K562 (cell line): ENCODE data around the gene FAM83G. TPM values are rescaled to one million over a fixed set of nuclear protein-coding genes. Genes with fewer than 3 reads are reported as not detected.

Experiments used
- ATAC-seq: fragments of 200-7000 bp; cut with Tn5 transposase; 3 replicates; pipeline ENCODE4 v1.9.1; 2020; ENCODE audit warnings: moderate library complexity
- BruUV-seq: library from RNA; stranded (reverse); fragments of 400-500 nt; replicated peaks from 2 replicates; lab custom pipeline; 2021; lab: Mats Ljungman, UMichigan
- CTCF ChIA-PET: fragments of 300-600 bp; formaldehyde crosslinking; extraction: SDS; loops from one replicate; lab custom pipeline; 2021; ENCODE audit warnings: low intra/inter-chr PET ratio; lab: Yijun Ruan, JAX
- POLR2A ChIA-PET: fragments of 300-600, 350-650 bp; sonication (Branson Sonifier 250); formaldehyde crosslinking; extraction: SDS; loops from one replicate; lab custom pipeline; 2021; ENCODE audit warnings: antibody characterized with exemption, inconsistent platforms; lab: Yijun Ruan, JAX
- DNase-seq, 4 experiments: peaks; one replicate each; pipeline versions ENCODE4 v3.0.0 to v3.0.0-alpha.2; 2011 to 2018; ENCODE audit warnings: low spot score in 3 of 4, mixed read lengths in 3 of 4; ENCODE audit errors: extremely low read depth in 1 of 4
- FAIRE-seq: peaks from 2 replicates; lab custom pipeline; 2011; peaks lifted over from hg19 to GRCh38; lab: Jason Lieb, UNC
- H2AFZ ChIP-seq: 2 replicates; pipeline ENCODE4 v1.6.0; 2011; ENCODE audit warnings: low read depth, low read length, control low read depth, inconsistent platforms
- H3K27ac ChIP-seq: fragments of 200-600 bp; 3 replicates; pipeline ENCODE4 v1.8.0; 2011; ENCODE audit warnings: low read depth, mild to moderate bottlenecking, control low read depth, inconsistent platforms, low read length, moderate library complexity, mixed read lengths; ENCODE audit errors: extremely low read depth
- H3K27me3 ChIP-seq, 2 experiments: fragments of 300-600 bp in 1 of 2; 2 replicates in 1 of 2; 3 replicates in 1 of 2; pipeline versions ENCODE4 v1.6.0 to v1.8.0; 2011; ENCODE audit warnings: inconsistent platforms in 2 of 2, low read length in 2 of 2, mild to moderate bottlenecking in 1 of 2, mixed read lengths in 1 of 2, moderate library complexity in 1 of 2; ENCODE audit not compliant: control insufficient read depth in 2 of 2, insufficient read depth in 2 of 2
- H3K36me3 ChIP-seq: fragments of 300-600 bp; 3 replicates; pipeline ENCODE4 v1.8.0; 2011; ENCODE audit warnings: mild to moderate bottlenecking, low read length, inconsistent platforms; ENCODE audit not compliant: control insufficient read depth, insufficient read depth
- H3K4me1 ChIP-seq, 2 experiments: fragments of 200-600 bp in 1 of 2; replicated peaks in 1 of 2; 2 replicates in 1 of 2; 3 replicates in 1 of 2; pipeline versions ENCODE4 v1.5.1 to v1.8.0; 2011; ENCODE audit warnings: inconsistent platforms in 2 of 2, low read length in 2 of 2, mild to moderate bottlenecking in 1 of 2, mixed read lengths in 1 of 2, moderate library complexity in 1 of 2; ENCODE audit not compliant: control insufficient read depth in 2 of 2, insufficient read depth in 2 of 2
- H3K4me2 ChIP-seq: 2 replicates; pipeline ENCODE4 v1.6.1; 2011; ENCODE audit warnings: low read length, control low read depth, inconsistent platforms, mixed read lengths; ENCODE audit not compliant: insufficient read depth
- H3K4me3 ChIP-seq: fragments of 200-600 bp; sonication (generic), shearing (Covaris generic); 2 replicates; pipeline ENCODE4 v1.5.1; 2016; ENCODE audit warnings: control low read depth, inconsistent platforms
- H3K79me2 ChIP-seq: fragments of 200-600 bp; 3 replicates; pipeline ENCODE4 v1.8.0; 2011; ENCODE audit warnings: low read length, inconsistent platforms; ENCODE audit not compliant: control insufficient read depth, insufficient read depth
- H3K9ac ChIP-seq, 2 experiments: 2 replicates each; pipeline versions ENCODE4 v1.6.0 to v1.6.1; 2011; ENCODE audit warnings: low read depth in 2 of 2, low read length in 2 of 2, control low read depth in 1 of 2, inconsistent platforms in 1 of 2, mild to moderate bottlenecking in 1 of 2, mixed read lengths in 1 of 2; ENCODE audit not compliant: insufficient read depth in 1 of 2
- H3K9me1 ChIP-seq: one replicate; pipeline ENCODE4 v1.6.0; 2011; ENCODE audit warnings: inconsistent platforms, mild to moderate bottlenecking, low read length, moderate library complexity; ENCODE audit not compliant: control insufficient read depth, insufficient read depth
- H3K9me3 ChIP-seq: replicated peaks from 2 replicates; pipeline ENCODE4 v1.5.1; 2011; ENCODE audit warnings: low read depth, low read length, inconsistent platforms; ENCODE audit not compliant: control insufficient read depth, insufficient read depth
- H4K20me1 ChIP-seq: replicated peaks from 2 replicates; pipeline ENCODE4 v1.6.1; 2011; ENCODE audit warnings: low read length, inconsistent platforms, mixed read lengths; ENCODE audit not compliant: control insufficient read depth, insufficient read depth
- E2F5 ChIP-seq: sonication (generic); formaldehyde crosslinking; IDR thresholded peaks from 2 replicates; pipeline ENCODE4 v1.8.0; 2022; ENCODE audit warnings: mild to moderate bottlenecking, missing genetic modification reagents
- ZNF121 ChIP-seq: sonication (generic); formaldehyde crosslinking; conservative IDR thresholded peaks from 2 replicates; pipeline ENCODE4 v1.8.0; 2022; ENCODE audit warnings: missing genetic modification reagents
- ZNF592 ChIP-seq: fragments of 450-650 bp; IDR thresholded peaks from 2 replicates; pipeline ENCODE4 v1.6.1; 2017; ENCODE audit warnings: antibody characterized with exemption, mild to moderate bottlenecking
- WGBS: fragments of 100-300 bp; shearing (Covaris generic); methylation state at CpG from one replicate; pipeline ENCODE4 v1.1.6; 2016; ENCODE audit warnings: low coverage, mixed read lengths; ENCODE audit not compliant: insufficient coverage; ENCODE audit errors: missing lambda C conversion rate; 5-methylcytosine and 5-hydroxymethylcytosine counted together
- in situ Hi-C: fragments of 300-500 bp; cut with MboI; formaldehyde crosslinking; loops from 4 replicates; pipeline ENCODE4 v1.15.0; 2018; ENCODE audit warnings: inconsistent platforms, mixed read lengths
- intact Hi-C: fragments of 100-400 bp; cut with micrococcal nuclease; formaldehyde crosslinking; loops from 2 replicates; pipeline ENCODE4 v1.14.2; 2022
- polyA plus RNA-seq, 8 experiments: library from polyadenylated mRNA; depleted of rRNA in 4 of 8; stranded (reverse) in 5 of 8; unstranded in 3 of 8; fragments of >200 nt; fragmentation: Nextera tagmentation in 2 of 8; fragmentation: Illumina TruSeq in 1 of 8; extraction: Ambion mirVana in 2 of 8; extraction: Trizol in 1 of 8; gene quantifications; 2 replicates each; pipeline versions ENCODE4 v1.2.1 to v1.2.3, GENCODE V29; 2011 to 2014; ENCODE audit warnings: inconsistent platforms in 1 of 8, missing spikeins in 1 of 8
- total RNA-seq, 7 experiments: library from RNA; depleted of rRNA in 6 of 7; stranded (reverse); fragments of >200 nt in 6 of 7; fragmentation: Illumina TruSeq in 2 of 7; extraction: Trizol in 2 of 7; gene quantifications; 2 replicates each; pipeline versions ENCODE4 v1.2.1 to v1.2.3, GENCODE V29; 2011 to 2021; ENCODE audit warnings: low replicate concordance in 1 of 7

The FAM83G gene
- total and polyA plus RNA-seq, 9 of the 15 experiments (the other 6 are each of a cell fraction or from before 2014, with no cell fraction given), result 0.04 to 10.3 (median 4.5) TPM; not detected in 1

DNA sequence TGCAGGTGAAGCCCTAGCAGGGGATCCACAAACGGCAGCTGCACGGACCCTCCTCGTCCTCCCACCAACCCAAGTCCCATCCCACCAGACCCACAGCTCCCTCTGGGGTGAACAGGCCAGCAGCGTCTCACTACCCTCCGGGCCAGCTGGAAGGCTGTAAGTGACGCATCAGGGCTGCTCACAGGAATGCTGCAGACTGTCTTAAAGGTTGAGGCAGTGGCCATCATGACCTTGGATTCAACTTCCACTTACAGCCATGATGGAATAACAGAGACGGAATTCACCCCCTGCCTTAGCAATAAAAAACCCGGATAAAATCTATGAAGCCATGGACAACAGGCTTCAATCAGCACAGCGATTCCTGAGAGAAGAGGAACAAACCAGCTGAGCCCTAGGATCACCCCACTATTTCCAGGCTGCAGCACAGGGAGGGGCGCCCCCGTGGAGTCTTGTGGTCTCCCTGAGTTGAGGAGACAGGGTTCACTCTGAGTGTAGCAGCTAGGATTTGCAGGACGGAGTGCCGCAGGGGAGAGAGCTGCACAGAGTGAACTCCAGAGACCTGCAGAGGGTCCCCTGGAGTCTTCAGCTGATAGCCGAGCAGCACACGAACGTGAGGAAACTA lies 10.5 kb downstream of the FAM83G start:
- Histone ChIP-seq H3K79me2 (0 out of 3 replicates have a peak, but pooled peaks cover 3% of the 10 kb centered on the region), H3K27me3 (no peaks in the 10 kb centered on the region), H3K4me1 (peaks cover 9 to 30% of the 10 kb centered on the region in 2 experiments; a peak in 4 of 5 replicates), H2AFZ (no peak overlapping the region), H3K9me3 (no peaks in the 10 kb centered on the region), H3K4me2 (no peak overlapping the region), H3K27ac (no peak overlapping the region), H3K9ac (peak overlapping the region in 1 of 2 experiments; percentile 58; a peak in 1 of 4 replicates), H4K20me1 (peaks cover 13% of the 10 kb centered on the region; the same call in 1 of the 2 replicates), H3K4me3 (no peak overlapping the region), H3K36me3 (no peaks in the 10 kb centered on the region), H3K9me1 (peaks cover 3% of the 10 kb centered on the region)
- TF ChIP-seq ZNF121 (no peak), E2F5 (no peak), ZNF592 (no peak)
- intact Hi-C loops, result no loop called here
- BruUV-seq, result no TSS peak
- ChIA-PET CTCF (no interaction called here), POLR2A (interaction anchor here (0.6 kb wide), 1 partner anchor 9 kb away, joined by 3 read pairs; no protein-coding TSS in a partner anchor)
- DNase-seq (no peak), FAIRE-seq (no peak), ATAC-seq (no peak)
- 87% methylated on average over 16 of the region's 16 CpGs for WGBS
- in situ Hi-C loops, result no loop called here
